ENCODE measurements around the gene COL11A2.

COL11A2 gene

GRCh38 chr6:33192105-33192646 lies at the start of gene COL11A2:
Gene COL11A2 (minus strand): TSS chr6:33192467. CDS start chr6:33192240, 227 bp downstream.
- TF ChIP-seq CREB1 (IDR thresholded peaks at IDR 0.05; ENCODE audit: low read depth), result no peak
- TF ChIP-seq TCF12 (IDR thresholded peaks at IDR 0.05; ENCODE audit: low read depth), result no peak
- no peak for TF ChIP-seq EP300 (IDR thresholded peaks at IDR 0.05; ENCODE audit: borderline replicate concordance)
- no peak for TF ChIP-seq NFIC (IDR thresholded peaks at IDR 0.05)
- no peak for TF ChIP-seq REST (IDR thresholded peaks at IDR 0.05; ENCODE audit: low read depth)
- TF ChIP-seq USF1 (IDR thresholded peaks at IDR 0.05), result no peak
- TF ChIP-seq YY1 (IDR thresholded peaks at IDR 0.05; ENCODE audit: low read depth), result no peak
- TF ChIP-seq FOXM1 (IDR thresholded peaks at IDR 0.05; ENCODE audit: borderline replicate concordance, low read depth), result no peak
- TF ChIP-seq TAF1 (IDR thresholded peaks at IDR 0.05; ENCODE audit: low read depth), result no peak
- TF ChIP-seq EGR1 (IDR thresholded peaks at IDR 0.05), result no peak
- no peak for TF ChIP-seq ZBTB7A (IDR thresholded peaks at IDR 0.05; ENCODE audit: low read depth)
- no peak for TF ChIP-seq CEBPB (IDR thresholded peaks at IDR 0.05)
- TF ChIP-seq RAD21 (IDR thresholded peaks at IDR 0.05; ENCODE audit: low read depth), result no peak
- TF ChIP-seq MAX (IDR thresholded peaks at IDR 0.05), result no peak
- no peak for TF ChIP-seq TEAD4 (IDR thresholded peaks at IDR 0.05)

GRCh38 chr6:33241968-33242367 lies 49.7 kb upstream of the COL11A2 start:
- TF ChIP-seq NFIC (IDR thresholded peaks at IDR 0.05) (no peak), TEAD4 (IDR thresholded peaks at IDR 0.05) (no peak), MAX (IDR thresholded peaks at IDR 0.05) (no peak), TCF12 (IDR thresholded peaks at IDR 0.05; ENCODE audit: low read depth) (no peak), TAF1 (IDR thresholded peaks at IDR 0.05; ENCODE audit: low read depth) (no peak), RAD21 (IDR thresholded peaks at IDR 0.05; ENCODE audit: low read depth) (no peak), CREB1 (IDR thresholded peaks at IDR 0.05; ENCODE audit: low read depth) (no peak), EP300 (IDR thresholded peaks at IDR 0.05; ENCODE audit: borderline replicate concordance) (no peak), EGR1 (IDR thresholded peaks at IDR 0.05) (no peak), USF1 (IDR thresholded peaks at IDR 0.05) (no peak), YY1 (IDR thresholded peaks at IDR 0.05; ENCODE audit: low read depth) (no peak), FOXM1 (IDR thresholded peaks at IDR 0.05; ENCODE audit: borderline replicate concordance, low read depth) (no peak), CEBPB (IDR thresholded peaks at IDR 0.05) (no peak), REST (IDR thresholded peaks at IDR 0.05; ENCODE audit: low read depth) (no peak), ZBTB7A (IDR thresholded peaks at IDR 0.05; ENCODE audit: low read depth) (no peak)

- TF ChIP-seq CREB1 (IDR thresholded peaks at IDR 0.05; ENCODE audit: low read depth) (no peak), REST (IDR thresholded peaks at IDR 0.05; ENCODE audit: low read depth) (no peak), TEAD4 (IDR thresholded peaks at IDR 0.05) (no peak), FOXM1 (IDR thresholded peaks at IDR 0.05; ENCODE audit: borderline replicate concordance, low read depth) (no peak), EGR1 (IDR thresholded peaks at IDR 0.05) (no peak), CEBPB (IDR thresholded peaks at IDR 0.05) (no peak), USF1 (IDR thresholded peaks at IDR 0.05) (no peak), TCF12 (IDR thresholded peaks at IDR 0.05; ENCODE audit: low read depth) (no peak), ZBTB7A (IDR thresholded peaks at IDR 0.05; ENCODE audit: low read depth) (no peak), RAD21 (IDR thresholded peaks at IDR 0.05; ENCODE audit: low read depth) (no peak), EP300 (IDR thresholded peaks at IDR 0.05; ENCODE audit: borderline replicate concordance) (no peak), YY1 (IDR thresholded peaks at IDR 0.05; ENCODE audit: low read depth) (no peak), NFIC (IDR thresholded peaks at IDR 0.05) (no peak), TAF1 (IDR thresholded peaks at IDR 0.05; ENCODE audit: low read depth) (no peak), MAX (IDR thresholded peaks at IDR 0.05) (no peak)
These were observed 45.5 kb upstream of the COL11A2 start for GRCh38 chr6:33237741-33238140.
